Ecto neural progenitor cell (in vitro differentiated cells): Measurements from ENCODE around the gene EVC2.
"Not testable (repeated sequence)": the region's sequence is repeated elsewhere in the genome, so short reads cannot be mapped to it uniquely, and the experiment has no call there.

ENCODE experiments used
- DNase-seq: peaks from one replicate; pipeline ENCODE4 v3.0.0-alpha.2; 2018; ENCODE audit warnings: low spot score

The EVC2 gene

GRCh38 chr4:5629542-5629941 is 78.8 kb downstream of the EVC2 start:
- no peak for DNase-seq

DNA sequence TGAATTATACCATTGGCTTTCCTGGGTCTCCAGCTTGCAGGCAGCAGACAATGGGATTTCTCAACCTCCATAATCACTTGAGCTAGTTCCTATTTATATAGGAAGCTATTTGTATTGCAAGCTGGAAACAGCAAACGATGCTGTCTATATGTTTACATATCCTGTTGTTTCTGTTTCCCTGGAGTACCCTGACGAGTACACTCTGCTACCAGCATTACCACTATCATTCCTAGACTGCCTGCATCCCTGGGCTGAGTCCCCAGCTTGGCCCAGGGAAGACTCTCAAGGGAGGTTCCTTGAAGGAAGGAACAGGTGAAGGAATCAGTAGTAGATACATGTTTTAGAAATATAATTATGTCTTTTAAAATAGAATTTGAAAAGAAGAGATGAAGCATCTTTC is 81.4 kb downstream of the EVC2 start:
- DNase-seq: no peak

DNA sequence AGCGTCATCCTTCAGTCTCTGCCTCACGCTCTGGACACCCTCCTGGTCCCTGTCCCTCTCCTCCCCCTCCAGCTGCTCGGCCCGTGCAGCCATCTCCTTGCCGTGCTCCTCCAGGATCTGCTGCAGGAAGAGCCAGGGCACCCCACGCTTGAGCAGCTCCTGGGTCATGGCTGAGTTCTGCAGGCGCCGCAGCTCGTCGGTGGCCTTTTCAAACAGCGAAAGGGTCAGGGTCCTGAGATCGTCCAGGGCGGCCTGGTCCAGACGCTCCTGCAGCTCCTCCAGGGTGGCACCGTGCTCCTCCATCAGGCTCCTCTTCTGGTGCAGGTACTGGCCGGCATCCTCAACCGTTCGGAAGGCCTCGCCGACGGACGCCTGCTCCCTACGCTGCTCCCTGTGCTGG is 85.8 kb downstream of the EVC2 start:
- DNase-seq: no peak

DNA sequence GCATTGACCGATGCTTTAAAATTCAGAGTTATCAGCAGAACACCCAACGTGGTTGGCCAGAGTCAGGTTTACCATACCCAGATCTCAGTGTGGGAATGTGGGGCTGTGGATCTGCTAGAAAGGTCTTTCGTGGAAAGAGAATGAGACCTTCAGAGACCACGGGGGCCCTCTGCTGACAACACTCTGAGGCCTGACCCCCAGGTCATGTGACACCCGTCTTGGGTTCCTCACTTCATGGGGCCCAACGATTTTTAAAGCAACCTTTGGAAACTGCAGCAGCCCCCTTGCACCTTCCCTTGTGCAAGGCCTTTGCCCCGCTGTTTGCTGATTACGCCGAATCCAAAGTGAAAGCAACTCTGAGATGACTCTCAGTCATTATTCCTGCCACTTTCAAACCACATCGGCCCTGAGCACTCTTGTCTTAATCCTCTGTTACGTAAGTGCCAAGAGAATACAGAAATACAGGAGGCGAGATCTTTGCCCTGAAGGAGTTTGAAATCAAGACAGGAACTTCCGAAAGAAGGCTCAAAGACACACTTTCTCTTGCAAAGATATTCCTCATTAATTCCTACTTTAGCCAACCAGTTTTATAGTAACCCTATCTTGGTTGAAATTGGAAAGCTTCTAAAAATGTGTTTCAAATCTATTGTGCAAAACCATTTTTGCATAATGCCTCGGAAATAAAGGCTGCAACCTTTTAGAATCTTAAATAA is 88.3 kb downstream of the EVC2 start:
- DNase-seq: no peak

GRCh38 chr4:5618051-5618960 is 90.1 kb downstream of the EVC2 start:
- no peak for DNase-seq

DNA sequence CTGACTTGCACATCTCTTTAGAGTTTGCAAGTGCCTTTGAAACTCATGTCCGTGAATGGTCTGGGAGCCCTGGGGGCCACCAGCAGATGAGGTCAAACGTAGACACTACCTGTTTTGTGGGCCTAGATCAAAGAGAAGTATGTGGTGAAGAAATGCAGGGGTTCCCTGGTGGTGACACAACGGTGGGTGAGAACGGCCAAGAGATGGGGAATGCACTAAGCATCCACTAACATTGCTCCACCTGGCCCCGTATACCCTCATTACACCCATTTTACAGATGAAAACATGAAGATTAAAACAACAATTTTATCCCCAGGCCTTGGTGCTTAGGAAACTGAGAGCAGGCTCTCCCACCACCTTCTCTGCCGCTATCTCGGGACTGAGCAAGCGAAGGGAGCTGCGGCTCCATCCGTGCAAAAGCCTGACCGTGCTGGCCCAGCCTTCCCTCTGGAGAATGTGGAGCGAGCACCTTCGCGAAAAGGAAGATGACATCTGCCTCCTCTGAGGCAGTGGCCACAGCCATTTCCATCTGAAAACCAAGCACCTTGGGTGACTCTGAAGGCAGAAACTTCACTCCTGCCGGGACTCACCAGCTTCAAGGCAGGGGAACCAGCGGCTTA is 91.9 kb downstream of the EVC2 start:
- no peak for DNase-seq

- peak; percentile 49 for DNase-seq
Measured at GRCh38 chr4:5615496-5616075, 92.8 kb downstream of the EVC2 start.

DNA sequence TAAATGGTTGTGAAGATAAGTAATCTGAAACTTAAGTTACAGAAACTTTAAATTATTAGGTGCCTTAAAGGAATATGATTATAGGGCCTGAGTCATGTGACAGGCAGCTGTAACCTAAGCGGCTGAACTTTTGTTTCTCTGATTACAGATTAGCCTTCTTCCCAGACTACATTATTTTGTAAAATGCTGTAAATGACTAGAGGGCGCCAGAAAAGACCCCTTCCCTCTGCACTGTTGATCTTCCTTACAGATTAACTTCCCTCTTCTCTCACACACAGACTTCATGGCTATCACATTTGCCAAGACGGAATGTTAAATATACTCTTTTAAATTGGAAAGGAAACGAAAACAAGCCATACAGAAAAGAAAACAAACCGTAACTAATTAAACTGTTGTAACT is 96.6 kb downstream of the EVC2 start:
- DNase-seq: no peak

DNA sequence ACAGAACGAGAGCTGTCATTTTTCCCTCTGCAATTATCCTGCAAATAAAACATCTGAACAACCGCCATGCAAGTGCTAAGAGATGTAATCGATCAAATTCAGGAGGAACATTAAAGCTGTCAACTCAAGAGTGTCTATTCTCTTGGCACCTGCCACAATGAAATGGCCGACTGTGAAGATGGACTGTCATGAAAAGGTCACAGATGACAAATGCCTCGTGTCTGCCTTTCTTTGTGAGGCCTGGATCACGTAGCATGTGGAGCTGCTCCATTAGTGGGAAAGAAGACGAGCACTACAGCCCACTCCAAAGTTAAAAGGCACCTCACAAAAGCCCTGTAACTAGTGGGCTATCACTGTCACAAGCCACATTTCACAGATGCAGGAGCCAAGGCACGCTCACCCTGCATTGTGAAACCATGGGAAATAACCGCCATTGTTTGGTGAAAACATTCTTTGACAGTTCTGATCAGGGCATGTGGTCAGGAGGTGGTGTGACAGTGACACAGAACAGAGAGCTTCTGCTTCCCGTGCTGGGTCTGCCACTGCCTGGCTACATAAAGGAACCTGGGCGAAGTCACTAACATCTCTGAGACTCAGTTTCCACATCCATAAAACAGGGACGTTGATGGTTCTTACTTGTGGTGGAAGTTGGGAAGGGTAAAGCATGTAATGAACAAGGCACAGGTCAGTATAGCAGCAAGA is 98.9 kb downstream of the EVC2 start:
- DNase-seq: no peak

DNA sequence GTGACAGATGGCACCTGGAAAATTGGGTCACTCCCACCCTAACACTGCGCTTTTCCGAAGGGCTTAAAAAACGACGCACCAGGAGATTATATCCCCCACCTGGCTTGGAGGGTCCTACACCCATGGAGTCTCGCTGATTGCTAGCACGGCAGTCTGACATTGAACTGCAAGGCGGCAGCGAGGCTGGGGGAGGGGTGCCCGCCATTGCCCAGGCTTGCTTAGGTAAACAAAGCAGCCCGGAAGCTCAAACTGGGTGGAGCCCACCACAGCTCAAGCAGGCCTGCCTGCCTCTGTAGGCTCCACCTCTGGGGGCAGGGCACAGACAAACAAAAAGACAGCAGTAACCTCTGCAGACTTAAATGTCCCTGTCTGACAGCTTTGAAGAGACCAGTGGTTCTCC is 114.5 kb downstream of the EVC2 start:
- DNase-seq: not testable (repeated sequence)

DNA sequence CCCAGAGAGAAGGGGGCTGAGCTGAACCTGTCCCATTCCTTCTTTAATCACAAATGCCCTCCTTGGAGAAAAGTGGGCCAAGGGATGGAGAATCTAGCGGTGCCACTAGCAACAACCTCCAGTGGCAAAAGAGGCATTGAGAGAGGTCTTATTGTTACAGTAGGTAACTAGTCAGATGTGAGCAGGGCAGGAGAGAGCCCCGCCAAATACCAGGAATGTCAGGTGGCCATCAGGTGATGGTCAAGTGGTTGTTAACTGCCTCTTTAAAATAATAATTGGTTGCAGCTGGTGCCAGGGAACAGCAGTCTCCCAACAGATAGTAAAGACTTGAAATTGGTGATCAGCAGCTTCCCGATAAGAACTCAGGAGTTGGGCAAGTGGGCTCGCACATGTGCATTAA is 116.1 kb downstream of the EVC2 start:
- DNase-seq: no peak

DNA sequence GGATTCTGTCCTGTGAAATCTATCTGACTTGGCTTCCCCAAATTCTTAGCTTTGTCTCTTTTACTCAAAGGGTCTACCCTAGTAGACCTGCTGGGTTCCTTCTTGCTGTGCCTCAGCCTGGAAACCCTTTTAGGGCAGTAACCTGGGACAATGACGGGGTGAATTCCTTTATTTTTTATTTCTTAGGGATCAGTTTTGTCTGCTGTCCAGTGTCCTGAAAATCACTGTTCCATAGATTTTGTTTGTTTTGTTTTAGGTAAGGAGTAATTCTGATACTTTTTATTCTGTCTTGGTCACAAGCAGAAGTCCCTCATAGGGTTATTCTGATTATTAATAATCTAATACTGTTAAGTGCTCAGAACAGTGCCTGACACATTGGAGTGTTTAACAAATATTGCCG is 118.9 kb downstream of the EVC2 start:
- no peak for DNase-seq

DNA sequence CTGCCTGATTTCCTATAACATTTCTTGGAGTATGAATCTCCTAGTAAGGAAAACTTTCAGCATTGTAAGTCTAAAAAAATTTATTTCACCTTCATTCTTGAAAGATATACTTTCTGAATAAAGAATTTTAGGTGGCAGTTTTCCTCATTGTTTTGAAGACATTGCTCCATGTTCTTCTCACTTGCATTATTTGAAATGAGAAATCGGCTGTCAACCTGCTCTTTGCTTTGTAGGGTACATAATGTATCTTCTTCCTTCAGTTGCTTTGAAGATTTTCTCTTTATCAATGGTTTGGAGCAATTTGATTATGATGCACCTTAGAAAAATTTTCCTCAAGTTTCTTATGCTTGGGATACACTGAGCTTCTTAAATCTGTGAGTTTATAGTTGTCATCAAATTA is 120.3 kb downstream of the EVC2 start:
- DNase-seq: no peak

DNA sequence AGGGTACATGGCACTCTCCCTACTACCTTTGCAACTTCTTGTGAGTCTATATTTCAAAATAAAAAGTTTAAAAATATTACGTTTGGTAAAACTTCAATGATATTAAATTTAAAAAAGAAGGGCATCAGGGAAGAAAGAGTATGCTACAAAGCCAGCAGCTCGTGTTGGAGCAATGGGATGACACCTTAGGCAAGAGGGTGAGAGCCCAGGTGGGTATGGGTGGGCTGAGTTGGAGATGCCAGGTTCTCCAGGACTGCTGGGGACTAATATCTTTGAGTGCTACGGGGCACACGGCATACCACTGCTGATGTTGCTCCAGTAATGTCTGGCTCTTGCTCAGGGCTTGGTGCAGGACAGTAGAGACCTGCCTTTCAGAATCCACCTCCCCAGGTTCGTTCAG is 132.4 kb downstream of the EVC2 start:
- DNase-seq: no peak

- no peak for DNase-seq
Measured at GRCh38 chr4:5574386-5574785, 134.0 kb downstream of the EVC2 start.

- DNase-seq: no peak
Measured at GRCh38 chr4:5573965-5574364, 134.4 kb downstream of the EVC2 start.

DNA sequence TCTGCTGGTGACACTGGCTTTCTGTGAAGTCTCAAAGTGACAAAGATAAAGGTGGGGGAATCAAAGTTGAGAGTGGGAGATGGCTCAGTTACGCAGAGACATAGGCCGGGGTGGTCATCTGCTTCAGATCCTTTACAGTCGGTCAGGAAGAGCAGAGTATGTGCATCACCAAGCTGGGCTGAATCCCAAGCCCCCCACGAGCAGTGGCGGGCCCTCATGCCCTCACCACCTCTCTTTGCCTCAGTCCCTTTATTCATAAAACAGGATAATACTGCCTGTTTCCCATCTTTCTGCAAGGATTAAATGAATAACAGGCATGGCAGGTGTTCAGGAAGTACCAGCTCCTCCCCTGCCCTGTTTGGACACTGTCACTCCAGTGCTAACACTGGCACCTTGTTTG is 135.6 kb downstream of the EVC2 start:
- no peak for DNase-seq

DNA sequence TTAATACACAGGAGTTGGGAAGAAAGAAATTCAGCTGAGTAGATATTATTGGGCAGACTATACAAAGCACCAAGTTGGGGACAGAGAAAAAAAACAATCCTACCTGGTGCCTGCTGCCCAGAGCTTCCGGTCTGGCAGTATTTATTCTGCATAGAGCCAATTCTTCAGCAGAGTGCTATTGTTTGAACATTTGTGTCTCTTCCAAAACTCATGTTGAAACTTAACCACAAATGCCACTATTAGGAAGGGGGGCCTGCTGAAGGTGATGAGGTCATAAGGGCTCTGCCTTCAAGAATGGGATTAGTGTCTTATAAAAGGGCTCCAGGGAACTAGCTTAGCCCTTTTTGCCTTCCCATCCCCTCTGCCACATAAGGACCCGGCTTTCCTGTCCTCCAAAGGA is 136.2 kb downstream of the EVC2 start:
- DNase-seq: no peak

DNA sequence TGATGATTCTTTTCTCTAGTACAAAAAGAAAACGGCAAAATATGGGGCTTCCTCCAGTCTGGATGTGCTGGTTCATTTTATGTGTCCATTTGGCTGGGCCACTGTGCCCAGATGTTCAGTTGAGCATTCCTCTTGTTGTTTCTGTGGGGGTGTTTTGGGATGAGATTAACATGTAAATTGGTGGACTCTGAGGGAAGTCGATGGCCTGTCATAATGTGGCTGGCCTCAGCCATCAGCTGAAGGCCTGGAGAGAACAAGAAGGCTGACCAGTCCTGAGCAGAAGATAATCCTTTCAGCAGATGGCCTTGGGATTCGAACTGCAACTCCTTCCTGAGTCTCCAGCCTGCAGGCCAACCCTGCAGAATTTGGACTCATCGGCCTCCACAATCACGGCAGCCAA is 136.7 kb downstream of the EVC2 start:
- no peak for DNase-seq

- no peak for DNase-seq
Measured at GRCh38 chr4:5569451-5569850, 138.9 kb downstream of the EVC2 start.

DNA sequence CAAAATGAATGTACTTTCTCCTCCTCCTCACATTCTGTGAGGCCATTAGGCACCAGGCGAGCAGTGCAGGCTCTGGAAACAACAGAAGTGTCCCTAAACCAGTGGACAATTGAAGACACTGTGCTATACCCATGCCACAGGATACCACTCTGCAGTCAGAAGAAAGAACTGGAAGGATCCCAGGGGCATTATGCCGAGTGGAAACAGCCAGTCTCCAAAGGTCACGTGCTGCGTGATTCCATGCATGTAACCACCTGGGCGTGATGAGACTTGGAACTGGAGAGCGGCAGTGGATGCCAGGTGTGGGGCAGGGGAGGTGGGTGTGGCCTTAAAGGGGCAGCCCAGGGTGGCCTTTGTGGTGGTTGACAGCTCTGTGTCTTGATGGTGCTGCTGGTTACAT is 139.4 kb downstream of the EVC2 start:
- DNase-seq: no peak

DNA sequence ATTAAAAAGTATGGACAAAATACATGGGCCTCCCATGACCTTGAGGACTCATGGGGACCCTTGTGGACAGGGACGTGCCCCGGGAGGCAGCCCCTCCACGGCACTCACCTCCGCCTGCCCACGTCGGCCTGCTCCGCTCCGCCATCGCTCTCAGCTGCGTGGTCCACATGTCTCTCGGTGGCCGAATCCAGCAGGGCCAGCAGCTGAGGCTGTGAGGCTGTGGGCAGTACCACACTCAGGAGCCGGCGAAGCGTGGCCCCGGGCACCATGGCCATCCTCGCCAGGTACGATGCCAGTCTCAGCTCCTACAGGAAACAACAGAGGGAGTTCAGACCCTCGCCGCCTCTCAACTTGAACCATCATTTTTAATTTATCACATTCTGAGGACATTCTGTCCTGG is 140.0 kb downstream of the EVC2 start:
- DNase-seq: no peak
